HUES48 (cell line): Measurements from ENCODE around the gene GNPTAB.
"Not testable (repeated sequence)": the region's sequence is repeated elsewhere in the genome, so short reads cannot be mapped to it uniquely, and the experiment has no call there.

Experiments used
- H3K27ac ChIP-seq: one replicate; pipeline ENCODE4 v1.7.0; 2013; ENCODE audit warnings: low read depth, low read length, inconsistent platforms
- H3K27me3 ChIP-seq: 2 replicates; pipeline ENCODE4 v1.6.1; 2013; ENCODE audit warnings: mild to moderate bottlenecking, low read length; ENCODE audit not compliant: control insufficient read depth, insufficient read depth
- H3K36me3 ChIP-seq: 2 replicates; pipeline ENCODE4 v1.6.1; 2013; ENCODE audit warnings: low read length; ENCODE audit not compliant: control insufficient read depth, insufficient read depth
- H3K4me1 ChIP-seq: 2 replicates; pipeline ENCODE4 v1.6.1; 2013; ENCODE audit warnings: mild to moderate bottlenecking, low read length; ENCODE audit not compliant: control insufficient read depth, insufficient read depth
- H3K4me3 ChIP-seq: 2 replicates; pipeline ENCODE4 v1.5.1; 2013; ENCODE audit warnings: mild to moderate bottlenecking, low read depth, low read length
- H3K9ac ChIP-seq: 2 replicates; pipeline ENCODE4 v1.6.1; 2013; ENCODE audit warnings: mild to moderate bottlenecking, low read depth, low read length, moderate library complexity
- H3K9me3 ChIP-seq: 2 replicates; pipeline ENCODE4 v1.6.1; 2013; ENCODE audit warnings: low read length; ENCODE audit not compliant: control insufficient read depth, insufficient read depth

Gene GNPTAB

DNA sequence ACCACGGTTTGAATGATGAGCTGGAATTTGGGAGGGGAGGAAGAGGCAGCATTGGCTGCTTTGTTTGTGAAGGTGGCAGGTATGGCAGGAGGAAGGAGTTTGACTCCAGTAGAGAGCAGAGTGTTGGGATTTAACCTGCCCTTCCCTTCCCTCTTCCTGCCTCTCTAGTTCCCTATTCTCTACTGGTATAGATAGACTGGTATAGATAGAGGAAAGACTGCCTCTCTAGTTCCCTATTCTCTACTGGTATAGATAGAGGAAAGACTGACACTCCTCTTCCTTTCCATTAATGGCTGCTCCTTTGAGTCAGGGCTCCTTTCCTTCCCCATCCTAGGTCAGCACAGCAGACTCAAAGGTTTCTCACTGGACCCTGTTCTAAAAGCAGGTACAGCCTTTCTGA, 83.1 kb downstream of the GNPTAB start:
- Histone ChIP-seq H3K27me3 (no peaks in the 10 kb centered on the region), H3K4me3 (no peak overlapping the region), H3K9me3 (no peaks in the 10 kb centered on the region), H3K27ac (no peak overlapping the region), H3K36me3 (peaks cover 89% of the 10 kb centered on the region), H3K9ac (no peak overlapping the region), H3K4me1 (0 out of 2 replicates have a peak, but pooled peaks cover 7% of the 10 kb centered on the region)

DNA sequence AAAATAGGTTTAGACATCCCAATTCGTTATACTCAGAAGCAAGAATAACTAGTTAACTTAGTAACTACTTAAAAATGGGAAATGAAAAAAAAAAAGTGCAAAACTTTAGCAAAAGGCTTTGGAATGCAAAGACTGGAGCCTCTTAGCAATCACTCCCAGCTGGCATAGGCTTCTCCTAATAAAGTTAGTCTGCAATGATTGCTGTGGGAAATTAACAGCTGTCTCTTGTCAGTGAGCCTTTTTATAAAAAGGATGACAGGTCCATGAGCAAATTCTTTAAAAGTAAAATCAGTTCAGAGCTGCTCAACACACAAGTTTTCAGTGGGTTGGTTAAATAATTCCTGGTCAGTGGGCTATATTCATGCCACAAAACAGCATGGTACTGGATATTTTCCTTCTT, 84.1 kb downstream of the GNPTAB start:
- Histone ChIP-seq H3K9ac (no peak overlapping the region), H3K27ac (no peak overlapping the region), H3K27me3 (no peaks in the 10 kb centered on the region), H3K4me1 (0 out of 2 replicates have a peak, but pooled peaks cover 7% of the 10 kb centered on the region), H3K4me3 (no peak overlapping the region), H3K36me3 (peaks cover 81% of the 10 kb centered on the region), H3K9me3 (no peaks in the 10 kb centered on the region)

DNA sequence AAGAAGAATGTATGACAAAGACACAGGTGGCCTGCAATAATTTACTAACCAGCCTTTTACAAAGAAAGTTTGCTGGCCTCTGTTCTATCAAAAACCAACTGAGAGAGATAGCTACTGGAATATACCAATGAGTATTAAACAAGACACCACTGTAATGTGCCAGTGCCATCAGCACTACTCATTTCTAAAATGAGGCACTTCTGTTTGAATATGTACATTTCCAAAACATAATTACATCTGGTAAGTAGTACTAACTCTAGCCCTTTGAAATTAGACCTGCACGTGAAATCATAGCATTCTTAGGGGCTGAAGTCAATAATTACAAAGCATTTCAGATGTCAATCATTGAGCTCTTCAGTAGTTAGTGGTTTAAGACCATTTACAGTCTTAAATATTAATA, 84.6 kb downstream of the GNPTAB start:
- Histone ChIP-seq H3K4me1 (0 out of 2 replicates have a peak, but pooled peaks cover 7% of the 10 kb centered on the region), H3K36me3 (peaks cover 76% of the 10 kb centered on the region), H3K9me3 (no peaks in the 10 kb centered on the region), H3K27me3 (no peaks in the 10 kb centered on the region), H3K27ac (no peak overlapping the region), H3K4me3 (no peak overlapping the region), H3K9ac (no peak overlapping the region)

DNA sequence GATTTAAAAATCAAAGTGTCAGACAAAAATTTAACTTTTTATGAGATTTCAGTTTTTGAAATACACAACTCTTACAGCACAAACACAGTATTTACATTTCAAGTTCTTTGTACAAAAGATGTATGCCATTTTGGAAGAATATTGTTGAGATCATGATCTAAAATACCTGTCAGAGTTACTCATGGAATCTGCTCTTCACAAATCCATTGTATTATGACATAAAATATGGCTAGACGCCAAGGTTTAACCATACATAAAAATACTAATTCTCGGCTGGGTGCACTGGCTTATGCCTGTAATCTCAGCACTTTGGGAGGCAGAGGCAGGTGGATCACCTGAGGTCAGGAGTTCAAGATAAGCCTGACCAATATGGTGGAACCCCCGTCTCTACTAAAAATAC, 85.3 kb downstream of the GNPTAB start:
- H3K27ac ChIP-seq = no peak overlapping the region
- H3K36me3 ChIP-seq = peaks cover 72% of the 10 kb centered on the region
- H3K9me3 ChIP-seq = no peaks in the 10 kb centered on the region
- H3K27me3 ChIP-seq = no peaks in the 10 kb centered on the region
- no peak overlapping the region for H3K9ac ChIP-seq
- H3K4me3 ChIP-seq = no peak overlapping the region
- 0 out of 2 replicates have a peak, but pooled peaks cover 2% of the 10 kb centered on the region for H3K4me1 ChIP-seq

DNA sequence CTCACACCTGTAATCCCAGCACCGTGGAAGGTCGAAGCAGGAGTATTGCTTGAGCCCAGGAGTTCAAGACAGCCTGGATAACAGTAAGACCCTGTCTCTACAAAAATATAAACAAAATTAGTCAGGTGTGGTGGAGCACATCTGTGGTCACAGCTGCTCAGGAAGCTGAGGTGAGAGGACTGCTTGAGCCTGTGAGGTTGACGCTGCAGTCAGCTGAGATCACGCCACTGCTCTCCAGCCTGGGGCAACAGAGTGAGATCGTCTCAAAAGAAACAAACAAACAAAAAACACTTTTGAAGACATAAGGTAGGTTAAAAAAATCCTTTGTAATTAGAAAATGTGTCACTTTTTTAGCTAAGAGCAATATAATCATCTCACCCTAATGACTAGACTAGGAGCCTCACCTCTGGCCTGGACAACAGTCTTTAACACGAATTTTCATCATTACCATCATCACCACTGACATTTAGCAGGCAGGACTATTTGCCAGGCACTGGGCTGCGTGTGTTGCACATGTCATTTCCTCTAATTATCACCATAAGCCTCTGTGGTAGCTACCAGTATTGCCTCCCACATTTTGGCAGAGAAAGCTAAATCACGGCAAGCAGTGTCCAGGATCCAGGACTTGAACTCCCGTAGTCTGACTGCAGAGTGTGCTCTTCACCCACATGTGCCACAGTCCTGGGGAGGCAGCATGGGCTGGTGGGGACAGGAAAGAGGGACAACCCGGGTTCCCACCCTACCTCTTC, 86.9 kb downstream of the GNPTAB start:
- Histone ChIP-seq H3K27me3 (no peaks in the 10 kb centered on the region), H3K4me1 (no peaks in the 10 kb centered on the region), H3K9ac (no peak overlapping the region), H3K4me3 (no peak overlapping the region), H3K27ac (no peak overlapping the region), H3K36me3 (peaks cover 56% of the 10 kb centered on the region), H3K9me3 (no peaks in the 10 kb centered on the region)

DNA sequence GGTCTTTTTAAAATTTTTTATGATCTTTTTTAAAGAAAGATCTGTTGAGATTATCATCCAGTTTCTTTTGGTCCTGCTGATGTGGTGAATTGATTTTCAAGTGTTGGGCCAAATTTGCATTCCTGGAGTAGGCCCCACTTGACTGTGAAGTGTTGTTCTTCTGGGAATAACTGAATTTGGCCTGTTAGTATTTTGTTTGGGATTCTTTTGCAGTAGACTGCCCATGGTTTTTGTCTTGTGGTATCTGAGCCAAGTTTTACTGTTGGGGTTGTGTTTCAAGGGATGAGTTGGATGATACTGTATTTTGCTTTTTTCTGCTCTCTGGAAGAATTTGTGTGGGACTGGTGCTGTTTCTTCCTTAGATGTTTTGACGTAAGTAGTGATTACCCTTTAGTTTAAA, 87.5 kb downstream of the GNPTAB start:
- H3K27me3 ChIP-seq = no peaks in the 10 kb centered on the region
- no peak overlapping the region for H3K9ac ChIP-seq
- peaks cover 49% of the 10 kb centered on the region for H3K36me3 ChIP-seq
- H3K4me3 ChIP-seq = no peak overlapping the region
- no peaks in the 10 kb centered on the region for H3K9me3 ChIP-seq
- H3K4me1 ChIP-seq = no peaks in the 10 kb centered on the region
- no peak overlapping the region for H3K27ac ChIP-seq

DNA sequence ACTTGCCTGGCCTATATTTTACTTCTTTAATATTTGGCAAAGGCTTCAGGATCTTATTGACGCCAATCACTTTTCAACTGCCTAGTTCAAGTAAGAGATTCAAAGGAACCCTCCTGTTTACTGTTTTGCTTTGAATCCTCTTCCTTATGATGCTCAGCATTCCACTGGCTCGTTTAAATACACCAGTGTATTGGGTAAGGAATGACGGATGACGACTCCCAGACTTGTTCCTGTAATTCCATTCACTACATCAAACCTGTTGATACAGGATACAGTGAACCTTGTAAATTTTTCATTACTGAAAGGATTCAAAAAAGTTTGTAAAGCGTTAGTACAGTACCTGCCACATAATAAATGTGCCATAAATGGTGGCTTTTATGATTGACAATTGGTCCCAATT, 89.8 kb downstream of the GNPTAB start:
- Histone ChIP-seq H3K4me3 (no peak overlapping the region), H3K27ac (no peak overlapping the region), H3K9me3 (no peaks in the 10 kb centered on the region), H3K27me3 (no peaks in the 10 kb centered on the region), H3K9ac (no peak overlapping the region), H3K36me3 (peaks cover 27% of the 10 kb centered on the region), H3K4me1 (no peaks in the 10 kb centered on the region)

DNA sequence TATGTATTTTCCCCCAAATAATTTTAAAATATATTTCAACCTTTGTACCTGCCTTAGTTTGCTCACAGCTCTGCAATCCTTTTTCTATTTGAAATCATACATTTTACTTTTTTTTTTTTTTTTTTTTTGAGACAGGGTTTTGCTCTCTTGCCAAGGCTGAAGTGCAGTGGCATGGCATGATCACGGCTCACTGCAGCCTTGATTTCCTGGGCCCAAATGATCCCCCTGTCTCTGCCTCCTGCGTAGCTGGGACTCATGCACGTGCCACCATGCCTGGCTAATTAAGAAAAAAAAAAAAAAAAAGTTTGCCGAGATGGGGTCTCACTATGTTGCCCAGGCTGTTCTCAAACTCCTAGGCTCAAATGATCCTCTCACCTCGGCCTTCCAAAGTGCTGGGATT, 90.2 kb downstream of the GNPTAB start:
- no peaks in the 10 kb centered on the region for H3K27me3 ChIP-seq
- H3K9me3 ChIP-seq = no peaks in the 10 kb centered on the region
- H3K36me3 ChIP-seq = peaks cover 25% of the 10 kb centered on the region
- H3K4me1 ChIP-seq = no peaks in the 10 kb centered on the region
- H3K27ac ChIP-seq = no peak overlapping the region
- no peak overlapping the region for H3K4me3 ChIP-seq
- no peak overlapping the region for H3K9ac ChIP-seq

DNA sequence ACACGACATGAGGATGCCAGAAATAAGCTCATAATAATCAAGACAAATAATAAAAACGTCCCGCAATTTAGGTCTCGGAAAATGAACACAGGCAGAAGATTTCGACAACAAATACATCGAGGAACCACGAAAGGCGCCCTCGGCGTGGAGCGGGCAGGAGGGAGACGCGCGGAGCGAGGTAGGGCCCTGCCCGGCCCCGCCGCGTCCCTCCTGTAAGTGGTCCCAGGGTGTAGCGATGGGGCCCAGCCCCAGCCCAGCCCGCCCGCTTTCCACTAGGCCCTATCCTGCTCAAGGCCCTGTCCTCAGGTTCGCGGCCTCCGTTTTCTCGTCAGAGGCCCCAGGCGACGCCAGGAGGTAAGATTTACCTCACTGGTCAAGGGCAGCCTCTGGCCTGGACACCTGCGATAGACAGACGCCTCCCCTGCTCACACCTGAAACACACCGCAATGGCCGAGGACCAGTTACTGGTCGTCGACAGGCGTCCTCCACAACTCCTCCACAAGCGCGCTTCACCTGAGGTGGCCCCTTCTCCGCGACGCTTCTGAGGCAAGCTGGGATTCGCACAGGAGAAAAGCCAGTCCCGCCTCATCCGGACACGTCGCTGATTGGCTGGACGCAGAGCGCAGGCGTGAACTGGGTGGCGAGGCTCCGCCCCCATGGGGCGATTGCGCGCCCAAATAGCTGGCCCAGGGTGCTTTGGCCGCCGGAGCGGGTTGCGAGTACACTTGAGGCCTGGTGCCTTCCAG, 91.7 kb downstream of the GNPTAB start, which contains the start of gene SYCP3:
SYCP3 (minus strand) TSS at position 543 of the 746 bp plus-strand sequence. CDS start 1,527 bp downstream, outside the sequence.
- H3K9me3 ChIP-seq = no peaks in the 10 kb centered on the region
- no peak within 1 kb of the TSS for H3K4me3 ChIP-seq
- H3K36me3 ChIP-seq = peaks cover 10% of the 10 kb centered on the region
- H3K27me3 ChIP-seq = no peaks in the 10 kb centered on the region
- H3K27ac ChIP-seq = no peak within 1 kb of the TSS
- H3K4me1 ChIP-seq = no peaks in the 10 kb centered on the region
- no peak within 1 kb of the TSS for H3K9ac ChIP-seq

DNA sequence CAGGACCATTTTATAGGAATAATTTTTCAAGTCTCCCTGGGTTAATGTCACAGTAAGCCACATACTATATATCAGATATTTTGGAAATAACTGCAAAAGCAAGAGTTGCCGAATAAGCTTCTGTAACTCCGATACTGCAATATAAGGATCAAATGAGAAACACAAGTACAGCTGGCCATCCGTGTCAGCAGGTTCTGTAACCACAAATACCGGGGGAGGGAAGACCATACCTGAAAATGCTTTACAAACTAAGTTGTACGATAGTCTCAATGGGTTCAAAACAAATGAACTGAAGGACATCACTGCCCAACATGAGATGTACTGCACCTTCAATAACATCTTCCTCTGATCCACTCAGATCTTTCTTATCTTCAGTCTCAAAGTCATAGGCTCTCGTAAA, 93.3 kb downstream of the GNPTAB start:
- Histone ChIP-seq H3K4me1 (no peaks in the 10 kb centered on the region), H3K9me3 (no peaks in the 10 kb centered on the region), H3K36me3 (no peaks in the 10 kb centered on the region), H3K27ac (no peak overlapping the region), H3K27me3 (no peaks in the 10 kb centered on the region), H3K9ac (no peak overlapping the region), H3K4me3 (no peak overlapping the region)

DNA sequence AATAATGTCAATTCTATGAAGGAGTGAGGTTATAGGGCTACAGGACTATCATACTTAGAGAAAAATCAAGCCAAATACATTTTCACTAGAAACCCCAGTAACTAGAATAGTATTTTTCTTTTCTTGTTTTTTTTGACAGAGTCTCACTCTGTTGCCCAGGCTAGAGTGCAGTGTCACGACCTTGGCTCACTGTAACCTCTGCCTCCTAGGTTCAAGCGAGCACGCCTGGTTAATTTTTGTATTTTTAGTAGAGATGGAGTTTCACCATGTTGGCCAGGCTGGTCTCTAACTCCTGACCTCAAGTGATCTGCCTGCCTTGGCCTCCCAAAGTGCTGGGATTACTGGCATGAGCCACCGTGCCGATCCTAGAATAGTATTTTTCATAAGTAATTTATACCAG, 96.3 kb downstream of the GNPTAB start:
- H3K27ac ChIP-seq, H3K36me3 ChIP-seq, H3K9ac ChIP-seq, H3K4me3 ChIP-seq, H3K4me1 ChIP-seq, H3K9me3 ChIP-seq, H3K27me3 ChIP-seq: not testable (repeated sequence)
